ENCODE data around the gene PVR. TPM values are rescaled to one million over a fixed set of nuclear protein-coding genes. Genes with fewer than 3 reads are reported as not detected.

Gene PVR
- 32.1 TPM for total RNA-seq

GRCh38 chr19:44643605-44644401, at the start of gene PVR:
Gene PVR (plus strand): TSS chr19:44643910. CDS start chr19:44644097, 187 bp downstream.

GRCh38 chr19:44613295-44614178, 30.2 kb upstream of the PVR start, which contains the start of gene IGSF23:
Gene IGSF23 (plus strand): TSS chr19:44613563. CDS start chr19:44613646, 83 bp downstream.

DNA sequence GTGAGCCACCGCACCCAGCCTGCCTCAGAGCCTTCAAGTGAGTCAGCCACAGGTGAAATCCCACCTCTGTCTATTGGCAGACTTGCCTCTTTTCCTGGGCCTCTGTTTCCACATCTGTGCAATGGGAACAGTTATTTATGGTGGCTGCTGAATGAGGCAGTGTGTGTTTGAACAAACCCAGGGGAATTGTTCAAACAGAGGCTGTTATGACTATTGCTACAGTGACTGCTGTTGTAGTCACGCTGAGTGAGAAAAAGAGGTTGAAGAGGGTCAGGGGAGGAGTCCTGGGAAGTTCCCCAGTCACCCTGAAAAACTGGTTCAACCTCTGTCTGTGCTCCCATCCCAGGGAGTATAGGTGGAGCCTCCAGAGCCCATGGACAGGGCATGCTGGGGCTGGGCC, 27.7 kb downstream of the PVR start, which contains the start of gene CEACAM19:
Gene CEACAM19, plus strand, starts transcription at position 83 of the 400 bp plus-strand sequence. CDS start 450 bp downstream, outside the sequence.

DNA sequence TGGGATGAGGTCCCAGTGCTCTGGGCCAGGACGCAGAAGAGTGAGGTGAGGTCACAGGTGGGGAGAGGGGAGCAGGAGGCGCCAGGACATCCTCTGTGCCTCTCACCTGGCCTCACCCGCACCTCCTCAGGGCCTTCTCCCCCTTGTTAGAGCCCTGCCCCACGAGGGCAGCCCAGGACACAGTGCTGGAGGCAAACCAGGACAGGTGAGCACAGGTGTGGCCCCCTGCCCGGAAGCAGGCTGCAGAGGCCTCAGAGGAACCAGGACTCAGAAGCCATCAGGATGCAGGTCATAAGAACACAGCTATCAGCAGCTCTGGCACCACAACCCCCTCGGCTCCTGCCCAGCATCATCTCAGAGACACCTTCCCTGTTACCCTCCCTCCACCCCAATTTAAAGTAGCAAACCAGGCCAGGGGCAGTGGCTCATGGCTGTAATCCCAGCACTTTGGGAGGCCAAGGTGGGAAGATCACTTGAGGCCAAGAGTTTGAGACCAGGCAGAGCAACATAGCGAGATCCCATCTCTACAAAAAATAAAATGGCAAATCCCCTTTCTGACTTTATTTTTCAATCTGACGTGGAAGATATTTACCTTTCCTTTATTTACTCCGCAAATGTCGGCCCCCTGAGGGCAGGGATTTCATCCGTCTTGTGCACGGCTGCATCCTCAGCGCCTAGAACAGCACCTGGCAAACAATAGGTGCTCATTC, 54.9 kb downstream of the PVR start, which contains the start of gene CEACAM16:
Gene CEACAM16, plus strand, starts transcription at position 660 of the 710 bp plus-strand sequence. CDS start 2,306 bp downstream, outside the sequence.

Other genes with a start within 250 kb of the PVR start
- gene ZNF285, start 242.3 kb upstream of the PVR start, total RNA-seq = 17.8 TPM
- gene ZNF229, start 195.4 kb upstream of the PVR start, total RNA-seq = 17.2 TPM
- gene ZNF180, start 143.4 kb upstream of the PVR start, total RNA-seq = 17.6 TPM
- not detected for gene CEACAM20, start 114.2 kb upstream of the PVR start, total RNA-seq
- not detected for gene IGSF23, start 30.3 kb upstream of the PVR start, total RNA-seq
- gene CEACAM19, start 27.6 kb downstream of the PVR start, total RNA-seq = 3.4 TPM
- gene CEACAM16, start 55.2 kb downstream of the PVR start, total RNA-seq = not detected
- 2.9 TPM for gene BCL3, start 104.8 kb downstream of the PVR start, total RNA-seq
- gene CBLC, start 134.0 kb downstream of the PVR start, total RNA-seq = 1.1 TPM
- 80.4 TPM for gene BCAM, start 165.2 kb downstream of the PVR start, total RNA-seq
- 67.2 TPM for gene NECTIN2, start 202.4 kb downstream of the PVR start, total RNA-seq
- gene TOMM40, start 247.3 kb downstream of the PVR start, total RNA-seq = 29.9 TPM

All from camera-type eye (tissue), 1 donor.